Measurements from ENCODE around the gene ICAM1. TPM values are rescaled to one million over a fixed set of nuclear protein-coding genes. Genes with fewer than 3 reads are reported as not detected.

Gene ICAM1
- total and polyA plus RNA-seq, 10 of the 15 experiments (the other 5 are each of a cell fraction or from before 2014, with no cell fraction given), result 7.6 to 115 (median 60.2) TPM

DNA sequence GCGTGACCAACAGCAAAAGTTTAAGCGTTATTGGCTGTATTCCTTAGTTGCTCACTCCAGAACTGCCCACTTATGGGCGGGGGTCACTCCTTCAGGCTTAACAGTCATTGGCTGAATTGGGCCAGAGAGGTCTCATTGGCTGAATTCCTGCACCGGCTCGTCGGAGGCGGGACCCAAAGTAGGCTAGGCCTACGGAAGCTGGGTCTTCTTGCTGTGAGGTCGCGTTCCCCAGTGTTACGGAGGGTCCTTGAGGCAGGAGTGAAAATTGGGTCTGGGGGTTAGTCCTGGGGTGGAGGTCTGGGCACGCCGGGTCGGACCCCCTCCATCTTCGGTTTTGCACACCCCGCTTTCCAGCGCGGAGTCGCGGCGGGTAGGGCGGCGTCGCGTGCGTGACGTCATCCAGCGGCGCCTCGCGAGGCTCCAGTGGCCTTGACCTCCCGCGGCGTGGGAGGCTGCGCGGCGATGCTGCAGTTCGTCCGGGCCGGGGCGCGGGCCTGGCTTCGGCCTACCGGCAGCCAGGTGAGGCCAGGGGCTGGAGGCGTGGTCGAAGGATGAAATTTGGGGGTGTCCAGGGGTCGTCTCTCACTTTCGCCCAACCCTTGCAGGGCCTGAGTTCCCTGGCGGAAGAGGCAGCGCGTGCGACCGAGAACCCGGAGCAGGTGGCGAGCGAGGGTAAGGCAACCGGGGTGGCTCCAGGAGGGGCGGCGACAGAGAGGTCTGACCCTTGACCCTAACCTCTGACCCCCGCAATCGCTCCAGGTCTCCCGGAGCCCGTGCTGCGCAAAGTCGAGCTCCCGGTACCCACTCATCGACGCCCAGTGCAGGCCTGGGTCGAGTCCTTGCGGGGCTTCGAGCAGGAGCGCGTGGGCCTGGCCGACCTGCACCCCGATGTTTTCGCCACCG is 18.9 kb upstream of the ICAM1 start, which contains the start of gene MRPL4 (continued):
- TF ChIP-seq, protein P1, sequence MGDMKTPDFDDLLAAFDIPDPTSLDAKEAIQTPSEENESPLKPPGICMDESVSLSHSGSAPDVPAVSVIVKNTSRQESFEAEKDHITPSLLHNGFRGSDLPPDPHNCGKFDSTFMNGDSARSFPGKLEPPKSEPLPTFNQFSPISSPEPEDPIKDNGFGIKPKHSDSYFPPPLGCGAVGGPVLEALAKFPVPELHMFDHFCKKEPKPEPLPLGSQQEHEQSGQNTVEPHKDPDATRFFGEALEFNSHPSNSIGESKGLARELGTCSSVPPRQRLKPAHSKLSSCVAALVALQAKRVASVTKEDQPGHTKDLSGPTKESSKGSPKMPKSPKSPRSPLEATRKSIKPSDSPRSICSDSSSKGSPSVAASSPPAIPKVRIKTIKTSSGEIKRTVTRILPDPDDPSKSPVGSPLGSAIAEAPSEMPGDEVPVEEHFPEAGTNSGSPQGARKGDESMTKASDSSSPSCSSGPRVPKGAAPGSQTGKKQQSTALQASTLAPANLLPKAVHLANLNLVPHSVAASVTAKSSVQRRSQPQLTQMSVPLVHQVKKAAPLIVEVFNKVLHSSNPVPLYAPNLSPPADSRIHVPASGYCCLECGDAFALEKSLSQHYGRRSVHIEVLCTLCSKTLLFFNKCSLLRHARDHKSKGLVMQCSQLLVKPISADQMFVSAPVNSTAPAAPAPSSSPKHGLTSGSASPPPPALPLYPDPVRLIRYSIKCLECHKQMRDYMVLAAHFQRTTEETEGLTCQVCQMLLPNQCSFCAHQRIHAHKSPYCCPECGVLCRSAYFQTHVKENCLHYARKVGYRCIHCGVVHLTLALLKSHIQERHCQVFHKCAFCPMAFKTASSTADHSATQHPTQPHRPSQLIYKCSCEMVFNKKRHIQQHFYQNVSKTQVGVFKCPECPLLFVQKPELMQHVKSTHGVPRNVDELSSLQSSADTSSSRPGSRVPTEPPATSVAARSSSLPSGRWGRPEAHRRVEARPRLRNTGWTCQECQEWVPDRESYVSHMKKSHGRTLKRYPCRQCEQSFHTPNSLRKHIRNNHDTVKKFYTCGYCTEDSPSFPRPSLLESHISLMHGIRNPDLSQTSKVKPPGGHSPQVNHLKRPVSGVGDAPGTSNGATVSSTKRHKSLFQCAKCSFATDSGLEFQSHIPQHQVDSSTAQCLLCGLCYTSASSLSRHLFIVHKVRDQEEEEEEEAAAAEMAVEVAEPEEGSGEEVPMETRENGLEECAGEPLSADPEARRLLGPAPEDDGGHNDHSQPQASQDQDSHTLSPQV (IDR thresholded peaks at IDR 0.05), result no peak
- TF ChIP-seq TCF7 (IDR thresholded peaks at IDR 0.05; ENCODE audit: borderline replicate concordance) (no peak), NFIC (IDR thresholded peaks at IDR 0.05; ENCODE audit: low read depth, low read length) (no peak)

DNA sequence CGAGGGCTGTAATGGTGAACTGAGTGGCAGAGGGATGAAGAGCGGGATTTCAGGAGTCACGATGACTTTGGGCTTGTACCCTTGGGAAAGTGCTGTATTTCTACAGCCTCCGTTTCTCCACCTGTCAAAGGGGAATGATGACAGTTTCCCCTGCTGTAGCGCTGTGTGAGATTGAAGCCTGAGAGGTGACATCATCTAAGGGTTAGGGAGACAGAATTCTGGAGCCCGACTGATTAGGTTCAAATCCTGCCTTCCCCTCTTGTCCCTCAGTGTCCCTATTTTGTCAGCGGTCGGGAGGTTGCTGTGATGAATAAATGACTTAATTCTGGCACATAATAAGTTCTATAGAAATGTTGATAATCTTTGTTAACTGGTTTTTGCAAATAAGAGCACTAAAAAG is 18.2 kb upstream of the ICAM1 start:
- peak overlapping the region; percentile 85 for H3K4me2 ChIP-seq (ENCODE audit: control insufficient read depth, insufficient read depth)
- ChIA-PET POLR2A (interaction anchor here (1.0 kb wide), 1 partner anchor 19 kb away, joined by 3 read pairs; no protein-coding TSS in a partner anchor), CTCF (interaction anchor here (1.3 kb wide), 1 partner anchor 136 kb away, joined by 4 read pairs; no protein-coding TSS in a partner anchor), SMC1A (ENCODE audit: uncharacterized antibody, unreplicated experiment) (no interaction called here), RAD21 (ENCODE audit: unreplicated experiment) (interaction anchor here (0.6 to 3.6 kb wide), 2 partner anchors 18 to 173 kb away, joined by 6 to 20 read pairs; partner anchors contain the start of gene ICAM1)
- H3K79me2 ChIP-seq (ENCODE audit: control insufficient read depth, insufficient read depth, low read length), result peaks cover 22% of the 10 kb centered on the region
- H4K20me1 ChIP-seq (ENCODE audit: control insufficient read depth, insufficient read depth), result no peaks in the 10 kb centered on the region
- intact Hi-C loops (cut with micrococcal nuclease; ENCODE audit: unreplicated experiment), result loop anchor here (5.0 kb wide), 1 partner anchor 130 kb away; no protein-coding TSS in a partner anchor
- ATAC-seq, result no peak
- DNase-seq (ENCODE audit: low read depth, low spot score), result no peak
- H3K9me3 ChIP-seq (replicated peaks; ENCODE audit: control insufficient read depth, insufficient read depth, low read length), result no peaks in the 10 kb centered on the region
- H3K4me1 ChIP-seq (ENCODE audit: control insufficient read depth, insufficient read depth, low read length), result peaks cover 14% of the 10 kb centered on the region
- H3K36me3 ChIP-seq (ENCODE audit: control insufficient read depth in 2 of 2, insufficient read depth in 2 of 2, low read length in 1 of 2), result peaks cover 12 to 15% of the 10 kb centered on the region in 2 experiments; a peak in 3 of 4 replicates
- TSS peak; percentile 69 for BruUV-seq (replicated peaks)
- no peaks in the 10 kb centered on the region for H3K27me3 ChIP-seq (replicated peaks in 1 of 2; ENCODE audit: control insufficient read depth in 2 of 2, insufficient read depth in 2 of 2, low read length in 1 of 2)
- in situ Hi-C loops (cut with MboI), result no loop called here
- H2AFZ ChIP-seq (ENCODE audit: control insufficient read depth, low read depth, low read length), result 0 out of 2 replicates have a peak overlapping the region, but pooled peaks have one; percentile 99
- H3K27ac ChIP-seq (ENCODE audit: control insufficient read depth, insufficient read depth), result peak overlapping the region; percentile 96
- no peak for FAIRE-seq
- peak overlapping the region; percentile 84 for H3K9ac ChIP-seq (ENCODE audit: control insufficient read depth, insufficient read depth, low read length)
- WGBS (ENCODE audit: insufficient coverage, insufficient replicate concordance, low lambda C conversion rate, missing lambda C conversion rate), result 4% methylated on average over 8 of the region's 8 CpGs
- peak overlapping the region; percentile 93 for H3K4me3 ChIP-seq
- TF ChIP-seq ZBED1 (IDR thresholded peaks at IDR 0.05; ENCODE audit: borderline replicate concordance) (no peak), ESRRA (IDR thresholded peaks at IDR 0.05; ENCODE audit: low read length) (no peak), NR2F1 (conservative IDR thresholded peaks at IDR 0.05) (no peak), ZSCAN29 (IDR thresholded peaks at IDR 0.05) (no peak), NFYA (IDR thresholded peaks at IDR 0.05; ENCODE audit: borderline replicate concordance, low read depth, low read length) (no peak), RCOR1 (conservative IDR thresholded peaks at IDR 0.05; ENCODE audit: low read depth, low read length) (no peak), RUNX3 (IDR thresholded peaks at IDR 0.05; ENCODE audit: low read length) (no peak), FOXK2 (IDR thresholded peaks at IDR 0.05) (no peak), CEBPZ (IDR thresholded peaks at IDR 0.05; ENCODE audit: low read depth, low read length) (no peak), HCFC1 (IDR thresholded peaks at IDR 0.05; ENCODE audit: low read length) (no peak), ETV6 (conservative IDR thresholded peaks at IDR 0.05 in 1 of 2, IDR thresholded peaks at IDR 0.05 in 1 of 2; ENCODE audit: borderline replicate concordance in 1 of 2, low read depth in 1 of 2) (no peak), NFXL1 (IDR thresholded peaks at IDR 0.05; ENCODE audit: borderline replicate concordance) (no peak)

Data from GM12878 (cell line).